CD4-positive, alpha-beta memory T cell (primary cell): Measurements from ENCODE around the gene SLC24A4. TPM values are rescaled to one million over a fixed set of nuclear protein-coding genes. Genes with fewer than 3 reads are reported as not detected.

Experiments used
- CTCF ChIA-PET: fragments of 350-600 bp; sonication (Branson Sonifier 250); formaldehyde crosslinking; loops from one replicate; lab custom pipeline; 2021; ENCODE audit warnings: inconsistent platforms; ENCODE audit not compliant: partially characterized antibody; lab: Charles Lee
- POLR2A ChIA-PET: fragments of 350-600 bp; sonication (Branson Sonifier 250); formaldehyde crosslinking; loops from one replicate; lab custom pipeline; 2021; ENCODE audit not compliant: partially characterized antibody; lab: Charles Lee
- DNase-seq, 5 donors: peaks; one replicate each; pipeline versions ENCODE4 v3.0.0 to v3.0.0-alpha.2; 2020 to 2022; ENCODE audit warnings: mixed read lengths in 1 of 5
- H3K27ac ChIP-seq: one replicate; pipeline ENCODE4 v1.7.0; 2013; ENCODE audit warnings: low read depth, low read length
- H3K27me3 ChIP-seq: 2 replicates; pipeline ENCODE4 v1.7.0; 2013; ENCODE audit warnings: mild to moderate bottlenecking, low read length, moderate library complexity; ENCODE audit not compliant: insufficient read depth
- H3K36me3 ChIP-seq: 2 replicates; pipeline ENCODE4 v1.7.0; 2013; ENCODE audit warnings: mild to moderate bottlenecking, low read length, moderate library complexity; ENCODE audit not compliant: insufficient read depth
- H3K4me1 ChIP-seq: 2 replicates; pipeline ENCODE4 v1.7.0; 2013; ENCODE audit warnings: mild to moderate bottlenecking, low read length, moderate library complexity; ENCODE audit not compliant: insufficient read depth
- H3K4me3 ChIP-seq, 2 donors: one replicate each; pipeline ENCODE4 v1.7.0; 2013; ENCODE audit warnings: low read length in 2 of 2, mild to moderate bottlenecking in 1 of 2
- H3K9me3 ChIP-seq, 2 donors: one replicate each; pipeline ENCODE4 v1.7.0; 2013; ENCODE audit warnings: low read length in 2 of 2, control low read depth in 1 of 2; ENCODE audit not compliant: control insufficient read depth in 1 of 2
- H3K27ac Mint-ChIP-seq, 7 donors: one replicate each; pipeline ENCODE4 v1.8.0; 2020 to 2021; ENCODE audit warnings: mixed read lengths in 7 of 7, mild to moderate bottlenecking in 6 of 7, inconsistent platforms in 3 of 7, moderate library complexity in 3 of 7
- H3K27me3 Mint-ChIP-seq, 2 donors: one replicate each; pipeline ENCODE4 v1.8.0; 2020 to 2021; ENCODE audit warnings: mixed read lengths in 2 of 2
- H3K36me3 Mint-ChIP-seq, 2 donors: one replicate each; pipeline ENCODE4 v1.8.0; 2020 to 2021; ENCODE audit warnings: mixed read lengths in 2 of 2, inconsistent platforms in 1 of 2, mild to moderate bottlenecking in 1 of 2
- H3K4me1 Mint-ChIP-seq, 4 donors: one replicate each; pipeline ENCODE4 v1.8.0; 2020 to 2021; ENCODE audit warnings: mixed read lengths in 4 of 4, mild to moderate bottlenecking in 1 of 4
- H3K4me3 Mint-ChIP-seq, 8 donors: one replicate each; pipeline ENCODE4 v1.8.0; 2020 to 2021; ENCODE audit warnings: mixed read lengths in 8 of 8, mild to moderate bottlenecking in 7 of 8, moderate library complexity in 6 of 8, inconsistent platforms in 3 of 8
- H3K9me3 Mint-ChIP-seq, 8 donors: one replicate each; pipeline ENCODE4 v1.8.0; 2020 to 2021; ENCODE audit warnings: mixed read lengths in 8 of 8, mild to moderate bottlenecking in 5 of 8, inconsistent platforms in 3 of 8, moderate library complexity in 1 of 8
- intact Hi-C: fragments of 100-400 bp; cut with micrococcal nuclease; formaldehyde crosslinking; loops from one replicate; pipeline ENCODE4 v1.15.1; 2023
- polyA plus RNA-seq, 2 donors: library from polyadenylated mRNA; unstranded; fragments of 300-500 nt; fragmentation: Illumina TruSeq; gene quantifications; one replicate each; pipeline ENCODE4 v1.2.3, GENCODE V29; 2021
- total RNA-seq, 2 experiments: library from RNA; stranded (reverse); gene quantifications; one replicate each; pipeline ENCODE4 v1.2.3, GENCODE V29; 2021

The SLC24A4 gene
- total and polyA plus RNA-seq, 4 experiments from 2014 or later = not detected

DNA sequence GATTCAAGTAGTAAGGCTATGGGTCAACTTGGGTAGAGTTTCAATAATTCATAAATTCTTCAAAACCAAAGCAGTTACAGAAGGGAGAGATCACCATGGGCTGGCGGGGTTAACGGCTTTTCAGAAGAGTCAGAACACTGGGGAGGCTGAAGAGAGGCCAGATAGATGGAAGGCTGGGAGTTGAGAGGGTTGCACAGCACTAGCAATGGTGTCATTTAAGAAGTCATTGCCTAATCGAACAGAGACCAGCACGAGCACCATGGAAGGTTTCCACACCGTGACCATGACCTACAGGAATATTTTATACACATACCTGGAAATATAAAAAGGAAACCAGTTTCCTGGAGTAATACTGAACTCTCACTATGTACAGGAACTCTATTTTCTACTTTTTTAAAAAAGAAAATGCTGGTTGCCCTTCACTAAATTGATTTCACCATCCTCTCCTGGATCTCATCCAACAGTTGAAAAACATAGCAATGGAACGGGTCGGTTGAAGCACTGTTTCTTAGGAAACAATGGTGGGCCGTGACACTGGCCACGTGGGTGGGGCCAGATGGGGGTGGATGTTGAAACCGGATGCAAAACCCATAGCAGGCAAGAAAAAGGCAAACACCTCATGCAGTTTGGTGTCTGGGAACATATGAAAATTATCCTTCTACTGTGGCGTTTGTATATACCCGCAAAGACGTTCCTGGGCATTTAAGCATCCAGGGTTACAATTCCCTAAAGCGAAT, 152.7 kb downstream of the SLC24A4 start:
- H3K4me1 ChIP-seq = no peaks in the 10 kb centered on the region

GRCh38 chr14:92480856-92481255, 157.9 kb downstream of the SLC24A4 start:
- no peak overlapping the region for H3K4me3 ChIP-seq
- Mint-ChIP-seq H3K4me3 (no peak overlapping the region), H3K9me3 (peaks cover 2 to 8% (median 5%) of the 10 kb centered on the region in 8 donors), H3K27ac (no peak overlapping the region), H3K4me1 (no peaks in the 10 kb centered on the region), H3K27me3 (peaks cover 6 to 9% of the 10 kb centered on the region in 2 donors), H3K36me3 (no peaks in the 10 kb centered on the region)
- DNase-seq = no peak
- H3K9me3 ChIP-seq = no peaks in the 10 kb centered on the region
- H3K27me3 ChIP-seq = no peaks in the 10 kb centered on the region
- CTCF ChIA-PET = no interaction called here
- H3K4me1 ChIP-seq = no peaks in the 10 kb centered on the region
- H3K36me3 ChIP-seq = no peaks in the 10 kb centered on the region
- no peak overlapping the region for H3K27ac ChIP-seq
- intact Hi-C loops = no loop called here
- POLR2A ChIA-PET = no interaction called here

More for the DNA sequence above, 152.7 kb downstream of the SLC24A4 start:
- Histone ChIP-seq H3K36me3 (no peaks in the 10 kb centered on the region), H3K9me3 (no peaks in the 10 kb centered on the region), H3K27me3 (no peaks in the 10 kb centered on the region), H3K27ac (no peak overlapping the region), H3K4me3 (no peak overlapping the region)
- no peak for DNase-seq
- Mint-ChIP-seq H3K27ac (no peak overlapping the region), H3K4me3 (no peak overlapping the region), H3K4me1 (peaks cover 0 to 16% (median 2%) of the 10 kb centered on the region in 4 donors), H3K36me3 (no peaks in the 10 kb centered on the region), H3K9me3 (peaks cover 0 to 8% (median 3%) of the 10 kb centered on the region in 8 donors), H3K27me3 (peaks cover 0 to 3% of the 10 kb centered on the region in 2 donors)
- CTCF ChIA-PET = no interaction called here
- POLR2A ChIA-PET = interaction anchor here (0.5 kb wide), 1 partner anchor 1391 kb away, joined by 3 read pairs; no protein-coding TSS in a partner anchor
- intact Hi-C loops = no loop called here

DNA sequence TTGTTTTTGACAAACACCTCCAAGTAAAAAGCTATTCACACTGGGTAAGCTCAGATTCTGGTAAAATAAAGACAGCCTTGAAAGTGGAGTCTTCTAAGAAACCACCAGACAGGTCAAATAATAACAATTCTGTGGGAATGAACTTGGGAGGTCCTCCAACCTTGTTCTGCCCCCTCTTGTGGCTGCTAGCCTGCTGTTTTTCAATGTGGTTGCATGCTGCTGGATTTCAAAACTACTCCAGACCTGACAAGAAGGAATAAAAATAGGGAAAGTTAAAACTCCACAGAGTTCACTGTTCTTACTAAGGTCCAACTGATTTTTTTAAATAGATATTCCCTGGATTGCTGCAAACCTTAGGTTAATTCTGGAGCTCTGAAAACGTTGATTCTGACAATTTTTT, 158.4 kb downstream of the SLC24A4 start:
- Histone ChIP-seq H3K27me3 (no peaks in the 10 kb centered on the region), H3K27ac (no peak overlapping the region), H3K4me1 (no peaks in the 10 kb centered on the region), H3K4me3 (no peak overlapping the region), H3K36me3 (no peaks in the 10 kb centered on the region), H3K9me3 (no peaks in the 10 kb centered on the region)
- POLR2A ChIA-PET = no interaction called here
- H3K36me3 Mint-ChIP-seq = no peaks in the 10 kb centered on the region
- intact Hi-C loops = no loop called here
- H3K27me3 Mint-ChIP-seq = peaks cover 8 to 9% of the 10 kb centered on the region in 2 donors
- H3K4me3 Mint-ChIP-seq = no peak overlapping the region
- DNase-seq = no peak
- H3K4me1 Mint-ChIP-seq = no peaks in the 10 kb centered on the region
- H3K27ac Mint-ChIP-seq = no peak overlapping the region
- peaks cover 2 to 8% (median 5%) of the 10 kb centered on the region in 8 donors for H3K9me3 Mint-ChIP-seq
- CTCF ChIA-PET = interaction anchor here (0.7 kb wide), 1 partner anchor 9 kb away, joined by 3 read pairs; no protein-coding TSS in a partner anchor

DNA sequence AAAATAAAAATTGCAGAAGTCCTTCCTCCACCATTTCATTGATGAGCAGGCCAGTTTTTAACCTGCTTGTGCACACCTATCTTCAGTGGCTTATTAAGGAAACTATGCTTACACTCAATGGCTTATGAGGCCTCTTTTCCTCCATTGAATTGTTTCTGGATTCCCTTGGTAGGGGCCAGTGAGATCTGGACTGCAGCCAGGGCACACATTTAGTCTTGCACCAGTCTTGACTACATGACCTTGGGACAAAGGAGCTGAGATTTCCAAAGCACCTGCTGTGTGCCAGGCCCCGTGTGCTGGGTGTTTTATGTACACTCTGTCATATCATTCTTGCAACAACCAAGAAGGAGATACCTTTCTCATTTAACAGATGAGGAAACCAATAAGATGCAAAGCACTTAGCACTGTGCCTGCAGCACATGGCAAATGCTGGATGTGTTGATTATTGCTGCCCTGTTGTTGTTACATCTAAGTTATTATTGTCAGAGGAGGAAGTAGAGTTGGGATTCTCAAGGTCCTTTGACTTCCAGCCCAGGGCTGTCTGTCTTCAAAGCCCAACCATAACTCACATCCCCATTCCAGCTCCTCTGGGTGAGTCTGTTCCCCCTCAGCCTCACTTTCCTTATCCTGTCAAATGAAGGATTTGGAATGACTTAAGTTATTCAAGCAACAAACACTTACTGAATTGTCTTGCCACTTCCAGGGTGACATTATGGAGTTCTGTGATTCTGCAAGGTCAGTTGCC, 159.0 kb downstream of the SLC24A4 start:
- Histone ChIP-seq H3K4me1 (no peaks in the 10 kb centered on the region), H3K36me3 (no peaks in the 10 kb centered on the region), H3K9me3 (no peaks in the 10 kb centered on the region), H3K27ac (no peak overlapping the region), H3K4me3 (no peak overlapping the region), H3K27me3 (no peaks in the 10 kb centered on the region)
- Mint-ChIP-seq H3K36me3 (no peaks in the 10 kb centered on the region), H3K27me3 (peaks cover 9% of the 10 kb centered on the region in 2 donors), H3K27ac (no peak overlapping the region), H3K9me3 (peaks cover 2 to 8% (median 5%) of the 10 kb centered on the region in 8 donors), H3K4me1 (no peaks in the 10 kb centered on the region), H3K4me3 (no peak overlapping the region)
- CTCF ChIA-PET = interaction anchor here (0.7 kb wide), 1 partner anchor 8 kb away, joined by 3 read pairs; no protein-coding TSS in a partner anchor
- POLR2A ChIA-PET = no interaction called here
- DNase-seq = no peak
- intact Hi-C loops = no loop called here

DNA sequence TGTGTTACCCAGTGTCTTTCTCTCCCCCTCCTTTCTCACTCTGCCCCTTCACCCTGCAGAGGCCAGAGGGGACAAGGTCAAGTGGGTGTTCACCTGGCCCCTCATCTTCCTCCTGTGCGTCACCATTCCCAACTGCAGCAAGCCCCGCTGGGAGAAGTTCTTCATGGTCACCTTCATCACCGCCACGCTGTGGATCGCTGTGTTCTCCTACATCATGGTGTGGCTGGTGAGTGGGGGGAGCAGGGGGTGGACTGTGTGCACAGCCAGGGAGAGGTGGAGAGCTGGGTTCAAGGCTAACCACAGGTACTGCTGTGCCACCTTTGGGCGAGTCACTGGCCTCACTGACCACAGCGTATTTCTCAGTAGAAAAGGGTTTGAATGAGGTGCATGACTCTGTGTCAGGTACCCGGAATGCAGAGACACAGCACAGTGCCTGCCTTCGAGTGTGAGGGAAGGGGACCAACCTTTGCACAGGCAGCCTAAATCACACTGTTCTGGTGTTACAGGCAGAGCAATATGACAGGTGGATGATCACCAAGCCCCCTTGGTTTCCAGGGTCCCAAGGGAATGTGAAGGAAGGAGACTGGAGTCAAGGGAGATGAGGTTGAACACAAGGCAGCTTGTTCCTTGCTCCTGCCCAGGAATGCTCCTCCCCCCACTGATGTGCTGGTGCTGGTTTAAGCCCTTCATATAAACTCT, 159.8 kb downstream of the SLC24A4 start:
- Mint-ChIP-seq H3K27me3 (peaks cover 9 to 14% of the 10 kb centered on the region in 2 donors), H3K9me3 (peaks cover 2 to 8% (median 5%) of the 10 kb centered on the region in 8 donors), H3K4me1 (no peaks in the 10 kb centered on the region), H3K27ac (no peak overlapping the region), H3K36me3 (no peaks in the 10 kb centered on the region), H3K4me3 (no peak overlapping the region)
- H3K4me1 ChIP-seq = no peaks in the 10 kb centered on the region
- ChIA-PET CTCF (no interaction called here), POLR2A (no interaction called here)
- no peak for DNase-seq
- H3K9me3 ChIP-seq = no peaks in the 10 kb centered on the region
- intact Hi-C loops = no loop called here
- no peaks in the 10 kb centered on the region for H3K27me3 ChIP-seq
- no peak overlapping the region for H3K4me3 ChIP-seq
- H3K36me3 ChIP-seq = no peaks in the 10 kb centered on the region
- H3K27ac ChIP-seq = no peak overlapping the region

DNA sequence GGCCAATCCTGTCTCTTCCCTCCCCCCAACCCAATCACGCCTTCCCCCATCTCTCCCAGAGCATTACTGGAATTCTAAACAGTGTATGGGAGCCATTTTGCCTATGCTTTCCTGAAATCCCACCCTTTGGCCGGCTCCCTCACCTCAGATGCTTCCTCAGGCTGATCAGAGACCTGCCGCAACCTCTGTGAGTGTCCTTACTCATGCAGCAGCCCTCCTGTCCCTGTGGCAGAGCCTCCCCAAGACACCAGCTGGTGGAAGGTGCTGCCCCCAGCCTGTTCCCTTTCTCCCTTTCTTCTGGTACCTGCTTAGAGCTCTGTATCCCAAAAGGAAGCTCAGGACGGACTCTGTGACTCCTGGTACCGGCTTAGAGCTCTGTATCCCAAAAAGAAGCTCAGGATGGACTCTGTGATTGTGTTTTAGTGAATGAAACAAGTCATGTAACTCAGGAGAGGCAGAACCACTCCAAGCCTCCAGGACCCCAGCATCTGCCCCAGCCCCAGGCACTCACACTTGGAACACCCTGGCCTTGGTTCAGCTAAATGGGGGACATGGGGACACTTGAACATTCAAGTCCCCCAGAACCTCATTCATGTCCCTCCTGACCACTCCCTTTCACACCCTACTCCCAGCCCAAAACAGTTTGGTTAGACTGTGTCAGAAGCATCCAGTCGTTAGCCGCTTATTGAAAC, 161.3 kb downstream of the SLC24A4 start:
- Histone ChIP-seq H3K4me3 (no peak overlapping the region), H3K36me3 (no peaks in the 10 kb centered on the region), H3K27me3 (no peaks in the 10 kb centered on the region), H3K27ac (no peak overlapping the region), H3K4me1 (no peaks in the 10 kb centered on the region), H3K9me3 (no peaks in the 10 kb centered on the region)
- DNase-seq = no peak
- CTCF ChIA-PET = interaction anchor here (1.0 kb wide), 1 partner anchor 202 kb away, joined by 3 read pairs; no protein-coding TSS in a partner anchor
- Mint-ChIP-seq H3K9me3 (peaks cover 0 to 6% (median 3%) of the 10 kb centered on the region in 8 donors), H3K36me3 (no peaks in the 10 kb centered on the region), H3K4me3 (no peak overlapping the region), H3K4me1 (no peaks in the 10 kb centered on the region), H3K27ac (peak overlapping the region in 2 of 7 donors; percentile 31 to 50), H3K27me3 (peaks cover 6 to 14% of the 10 kb centered on the region in 2 donors)
- intact Hi-C loops = no loop called here
- POLR2A ChIA-PET = no interaction called here
